Measurements from ENCODE around the gene GALR3.

Gene GALR3

DNA sequence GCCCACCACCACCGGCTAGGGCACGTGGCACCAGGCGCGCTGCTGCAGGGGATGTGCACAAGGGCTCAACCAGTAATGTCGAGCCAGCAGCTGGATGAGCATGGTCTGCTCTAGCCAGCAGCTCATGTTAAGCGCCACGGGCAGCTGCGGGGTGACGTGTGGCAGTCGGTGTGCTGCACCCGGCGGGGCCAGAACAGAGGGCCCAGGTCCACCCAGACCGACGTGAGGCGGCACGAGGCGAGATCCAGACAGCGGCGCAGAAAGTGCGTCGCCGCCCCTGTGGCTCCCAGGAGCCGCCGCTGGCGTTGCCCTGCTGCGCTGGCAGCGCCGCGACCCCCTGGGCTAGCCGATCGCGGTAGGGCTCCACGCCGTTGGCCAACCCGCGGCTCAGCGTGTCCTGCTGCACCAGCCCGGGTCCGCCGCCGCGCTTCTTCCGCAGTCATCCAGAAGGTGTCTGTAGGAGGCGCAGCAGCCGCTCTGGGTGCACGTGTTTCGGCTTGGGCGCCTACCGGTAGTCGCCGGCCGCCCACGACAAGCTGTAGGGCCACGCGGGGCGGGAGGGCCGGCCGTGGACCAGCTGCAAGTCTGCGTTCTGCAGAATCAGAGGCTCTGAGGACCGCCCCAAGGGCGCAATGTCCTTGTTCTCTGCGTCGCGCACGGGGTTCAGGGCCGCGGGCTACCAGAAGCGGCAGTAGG is 4.6 kb upstream of the GALR3 start:
- H3K4me3 ChIP-seq (ENCODE audit: low read depth, low read length) = peak overlapping the region; percentile 38
- peaks cover 3% of the 10 kb centered on the region for H3K79me1 ChIP-seq (ENCODE audit: low read length)
- no peak overlapping the region for H3K4ac ChIP-seq (ENCODE audit: low read depth, low read length)
- H3K14ac ChIP-seq (ENCODE audit: low read length) = peak overlapping the region; percentile 16
- H3K9ac ChIP-seq (ENCODE audit: low read length) = no peak overlapping the region
- H3K4me1 ChIP-seq (ENCODE audit: control insufficient read depth in 1 of 2, insufficient read depth in 2 of 2, low read length in 2 of 2) = peaks cover 8 to 15% of the 10 kb centered on the region in 2 experiments
- H4K8ac ChIP-seq (ENCODE audit: low read depth, low read length) = peak overlapping the region; percentile 8
- H3K18ac ChIP-seq (ENCODE audit: low read length) = no peak overlapping the region
- no peak overlapping the region for H2BK5ac ChIP-seq (ENCODE audit: low read depth, low read length, poor library complexity)
- no peaks in the 10 kb centered on the region for H3K79me2 ChIP-seq (ENCODE audit: control insufficient read depth, insufficient read depth, low read length, poor library complexity)
- no CpG with 5 or more reads among the region's 68 CpGs for WGBS (ENCODE audit: extremely low coverage, insufficient coverage, insufficient read length)
- no peak overlapping the region for H2BK120ac ChIP-seq (ENCODE audit: insufficient read depth, low read length, poor library complexity)
- H3K23ac ChIP-seq (ENCODE audit: low read length) = no peak overlapping the region
- H2AK5ac ChIP-seq (ENCODE audit: low read length) = no peak overlapping the region
- no peak overlapping the region for H4K91ac ChIP-seq (ENCODE audit: low read depth, low read length)
- peaks cover 5% of the 10 kb centered on the region for H3K9me3 ChIP-seq (ENCODE audit: insufficient read depth, low read depth, low read length)
- H2BK12ac ChIP-seq (ENCODE audit: low read length) = no peak overlapping the region
- H3K4me2 ChIP-seq (ENCODE audit: low read length) = peak overlapping the region; percentile 74
- H3K36me3 ChIP-seq (ENCODE audit: control insufficient read depth in 1 of 2, insufficient read depth in 2 of 2, low read length in 2 of 2) = peaks cover 4 to 20% of the 10 kb centered on the region in 2 experiments
- H3K27ac ChIP-seq (ENCODE audit: low read depth, low read length) = no peak overlapping the region
- DNase-seq = peak in 1 of 2 donors; percentile 55
- H4K12ac ChIP-seq (ENCODE audit: low read depth, low read length) = no peak overlapping the region
- H2AFZ ChIP-seq (ENCODE audit: insufficient read depth, low read length, poor library complexity) = peak overlapping the region; percentile 17
- peaks cover 13% of the 10 kb centered on the region for H3K27me3 ChIP-seq (ENCODE audit: insufficient read depth, low read length)

GRCh38 chr22:37819105-37819433 is 4.1 kb upstream of the GALR3 start:
- H3K4me3 ChIP-seq (ENCODE audit: low read depth, low read length) = no peak overlapping the region
- H4K12ac ChIP-seq (ENCODE audit: low read depth, low read length) = no peak overlapping the region
- H3K36me3 ChIP-seq (ENCODE audit: control insufficient read depth in 1 of 2, insufficient read depth in 2 of 2, low read length in 2 of 2) = peaks cover 4 to 18% of the 10 kb centered on the region in 2 experiments
- DNase-seq = no peak
- no peak overlapping the region for H3K4ac ChIP-seq (ENCODE audit: low read depth, low read length)
- no peak overlapping the region for H4K8ac ChIP-seq (ENCODE audit: low read depth, low read length)
- H3K18ac ChIP-seq (ENCODE audit: low read length) = no peak overlapping the region
- no peak overlapping the region for H4K91ac ChIP-seq (ENCODE audit: low read depth, low read length)
- no peak overlapping the region for H3K23ac ChIP-seq (ENCODE audit: low read length)
- peaks cover 3% of the 10 kb centered on the region for H3K79me1 ChIP-seq (ENCODE audit: low read length)
- H3K14ac ChIP-seq (ENCODE audit: low read length) = no peak overlapping the region
- H2BK12ac ChIP-seq (ENCODE audit: low read length) = no peak overlapping the region
- H3K27me3 ChIP-seq (ENCODE audit: insufficient read depth, low read length) = peaks cover 17% of the 10 kb centered on the region
- no peak overlapping the region for H3K27ac ChIP-seq (ENCODE audit: low read depth, low read length)
- WGBS (ENCODE audit: extremely low coverage, insufficient coverage, insufficient read length) = no CpG with 5 or more reads among the region's 14 CpGs
- no peak overlapping the region for H2BK120ac ChIP-seq (ENCODE audit: insufficient read depth, low read length, poor library complexity)
- no peak overlapping the region for H2AK5ac ChIP-seq (ENCODE audit: low read length)
- H3K79me2 ChIP-seq (ENCODE audit: control insufficient read depth, insufficient read depth, low read length, poor library complexity) = no peaks in the 10 kb centered on the region
- H2AFZ ChIP-seq (ENCODE audit: insufficient read depth, low read length, poor library complexity) = peak overlapping the region; percentile 17
- peak overlapping the region; percentile 74 for H3K4me2 ChIP-seq (ENCODE audit: low read length)
- H3K9me3 ChIP-seq (ENCODE audit: insufficient read depth, low read depth, low read length) = peaks cover 7% of the 10 kb centered on the region
- H2BK5ac ChIP-seq (ENCODE audit: low read depth, low read length, poor library complexity) = no peak overlapping the region
- H3K9ac ChIP-seq (ENCODE audit: low read length) = no peak overlapping the region
- peaks cover 8 to 15% of the 10 kb centered on the region in 2 experiments for H3K4me1 ChIP-seq (ENCODE audit: control insufficient read depth in 1 of 2, insufficient read depth in 2 of 2, low read length in 2 of 2)

GRCh38 chr22:37820350-37820749 is 2.8 kb upstream of the GALR3 start:
- Histone ChIP-seq H2BK120ac (ENCODE audit: insufficient read depth, low read length, poor library complexity) (no peak overlapping the region), H3K4me3 (ENCODE audit: low read depth, low read length) (no peak overlapping the region), H2BK12ac (ENCODE audit: low read length) (no peak overlapping the region), H3K4ac (ENCODE audit: low read depth, low read length) (no peak overlapping the region), H2AK5ac (ENCODE audit: low read length) (no peak overlapping the region), H3K36me3 (ENCODE audit: control insufficient read depth in 1 of 2, insufficient read depth in 2 of 2, low read length in 2 of 2) (peaks cover 4 to 11% of the 10 kb centered on the region in 2 experiments), H4K12ac (ENCODE audit: low read depth, low read length) (no peak overlapping the region), H3K27me3 (ENCODE audit: insufficient read depth, low read length) (peaks cover 30% of the 10 kb centered on the region), H3K27ac (ENCODE audit: low read depth, low read length) (no peak overlapping the region), H3K79me2 (ENCODE audit: control insufficient read depth, insufficient read depth, low read length, poor library complexity) (no peaks in the 10 kb centered on the region), H3K14ac (ENCODE audit: low read length) (no peak overlapping the region), H3K9ac (ENCODE audit: low read length) (no peak overlapping the region), H2BK5ac (ENCODE audit: low read depth, low read length, poor library complexity) (no peak overlapping the region), H3K23ac (ENCODE audit: low read length) (no peak overlapping the region), H3K79me1 (ENCODE audit: low read length) (peaks cover 3% of the 10 kb centered on the region), H4K91ac (ENCODE audit: low read depth, low read length) (no peak overlapping the region), H3K4me1 (ENCODE audit: control insufficient read depth in 1 of 2, insufficient read depth in 2 of 2, low read length in 2 of 2) (peaks cover 17 to 23% of the 10 kb centered on the region in 2 experiments), H3K18ac (ENCODE audit: low read length) (no peak overlapping the region), H2AFZ (ENCODE audit: insufficient read depth, low read length, poor library complexity) (no peak overlapping the region), H3K4me2 (ENCODE audit: low read length) (no peak overlapping the region), H4K8ac (ENCODE audit: low read depth, low read length) (no peak overlapping the region), H3K9me3 (ENCODE audit: insufficient read depth, low read depth, low read length) (peaks cover 9% of the 10 kb centered on the region)
- no peak for DNase-seq
- no CpG with 5 or more reads among the region's 5 CpGs for WGBS (ENCODE audit: extremely low coverage, insufficient coverage, insufficient read length)

GRCh38 chr22:37822079-37822833 is 926 bp upstream of the GALR3 start:
- DNase-seq = no peak
- Histone ChIP-seq H3K23ac (ENCODE audit: low read length) (no peak overlapping the region), H3K27ac (ENCODE audit: low read depth, low read length) (no peak overlapping the region), H2BK120ac (ENCODE audit: insufficient read depth, low read length, poor library complexity) (no peak overlapping the region), H2AK5ac (ENCODE audit: low read length) (no peak overlapping the region), H3K79me1 (ENCODE audit: low read length) (peaks cover 3% of the 10 kb centered on the region), H2BK12ac (ENCODE audit: low read length) (no peak overlapping the region), H3K9ac (ENCODE audit: low read length) (no peak overlapping the region), H3K4ac (ENCODE audit: low read depth, low read length) (no peak overlapping the region), H3K4me1 (ENCODE audit: control insufficient read depth in 1 of 2, insufficient read depth in 2 of 2, low read length in 2 of 2) (peaks cover 17 to 23% of the 10 kb centered on the region in 2 experiments), H4K8ac (ENCODE audit: low read depth, low read length) (no peak overlapping the region), H3K4me3 (ENCODE audit: low read depth, low read length) (no peak overlapping the region), H3K9me3 (ENCODE audit: insufficient read depth, low read depth, low read length) (peaks cover 9% of the 10 kb centered on the region), H2BK5ac (ENCODE audit: low read depth, low read length, poor library complexity) (no peak overlapping the region), H3K36me3 (ENCODE audit: control insufficient read depth in 1 of 2, insufficient read depth in 2 of 2, low read length in 2 of 2) (no peaks in the 10 kb centered on the region), H3K4me2 (ENCODE audit: low read length) (no peak overlapping the region), H4K91ac (ENCODE audit: low read depth, low read length) (no peak overlapping the region), H2AFZ (ENCODE audit: insufficient read depth, low read length, poor library complexity) (no peak overlapping the region), H4K12ac (ENCODE audit: low read depth, low read length) (no peak overlapping the region), H3K79me2 (ENCODE audit: control insufficient read depth, insufficient read depth, low read length, poor library complexity) (no peaks in the 10 kb centered on the region), H3K27me3 (ENCODE audit: insufficient read depth, low read length) (peaks cover 34% of the 10 kb centered on the region), H3K14ac (ENCODE audit: low read length) (no peak overlapping the region), H3K18ac (ENCODE audit: low read length) (no peak overlapping the region)
- WGBS (ENCODE audit: extremely low coverage, insufficient coverage, insufficient read length) = no CpG with 5 or more reads among the region's 8 CpGs

Data from trophoblast cell (in vitro differentiated cells and primary cell).